ENCODE results near the gene MYO5B. TPM values are rescaled to one million over a fixed set of nuclear protein-coding genes. Genes with fewer than 3 reads are reported as not detected.
"Not testable (repeated sequence)": the region's sequence is repeated elsewhere in the genome, so short reads cannot be mapped to it uniquely, and the experiment has no call there.

Gene MYO5B
- total RNA-seq, 1 experiment from 2014 or later: 29.5 TPM

DNA sequence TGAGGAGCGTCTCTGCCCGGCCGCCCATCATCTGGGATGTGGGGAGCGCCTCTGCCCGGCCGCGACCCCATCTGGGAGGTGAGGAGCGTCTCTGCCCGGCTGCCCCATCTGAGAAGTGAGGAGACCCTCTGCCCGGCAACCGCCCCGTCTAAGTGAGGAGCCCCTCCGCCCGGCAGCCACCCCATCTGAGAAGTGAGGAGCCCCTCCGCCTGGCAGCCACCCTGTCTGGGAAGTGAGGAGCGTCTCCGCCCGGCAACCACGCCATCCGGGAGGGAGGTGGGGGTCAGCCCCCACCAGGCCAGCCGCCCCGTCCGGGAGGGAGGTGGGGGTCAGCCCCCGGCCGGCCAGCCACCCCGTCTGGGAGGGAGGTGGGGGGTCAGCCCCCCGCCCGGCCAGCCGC lies 395.1 kb downstream of the MYO5B start:
- not testable (repeated sequence) for DNase-seq (ENCODE audit: low spot score)

- no peak for DNase-seq (ENCODE audit: low spot score)
These were observed 396.9 kb downstream of the MYO5B start for GRCh38 chr18:49798001-49798400.

- DNase-seq (ENCODE audit: low spot score): no peak
These were observed 399.1 kb downstream of the MYO5B start for GRCh38 chr18:49795612-49796552.

DNA sequence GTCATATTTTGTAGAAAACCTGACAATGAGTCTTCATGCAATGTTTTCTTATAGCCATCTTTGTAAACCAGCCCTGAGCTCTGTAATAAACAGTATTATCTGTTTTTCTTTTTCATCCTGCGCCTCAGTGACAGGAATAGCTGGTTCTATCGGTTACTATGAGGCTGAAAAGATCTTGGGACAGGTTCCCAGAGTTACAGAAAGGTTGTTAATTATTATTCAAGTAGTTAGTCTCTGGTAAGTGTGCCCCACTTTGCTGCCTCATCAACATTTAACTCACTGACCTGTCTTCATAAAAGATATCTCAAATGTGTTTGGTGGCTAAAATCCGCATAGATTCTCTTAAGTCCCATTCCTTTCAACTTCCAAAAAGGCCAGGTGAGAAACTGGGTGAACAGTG lies 400.2 kb downstream of the MYO5B start:
- no peak for DNase-seq (ENCODE audit: low spot score)

DNA sequence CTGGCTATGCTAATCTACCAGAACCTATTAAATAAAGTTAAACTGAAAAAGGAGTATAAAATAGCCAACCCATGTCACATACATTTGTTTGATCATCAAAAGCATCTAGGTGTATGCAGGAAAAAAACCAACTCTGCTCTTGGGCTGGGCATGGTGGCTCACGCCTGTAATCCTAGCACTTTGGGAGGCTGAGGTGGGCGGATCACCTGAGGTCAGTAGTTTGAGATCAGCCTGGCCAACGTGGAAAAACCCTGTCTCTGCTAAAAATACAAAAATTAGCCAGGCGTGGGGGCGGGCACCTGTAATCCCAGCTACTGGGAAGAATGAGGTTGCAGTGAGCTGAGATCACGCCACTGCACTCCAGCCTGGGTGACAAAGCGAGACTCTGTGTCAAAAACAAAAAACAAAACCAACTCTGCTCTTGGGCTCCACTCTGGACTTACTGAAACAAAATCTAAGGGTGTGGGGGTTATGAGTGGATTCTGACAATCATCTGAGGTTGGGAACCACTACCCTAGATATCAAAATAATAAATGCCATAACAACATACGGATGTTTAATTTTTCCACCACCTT lies 405.3 kb downstream of the MYO5B start:
- DNase-seq (ENCODE audit: low spot score): not testable (repeated sequence)

DNA sequence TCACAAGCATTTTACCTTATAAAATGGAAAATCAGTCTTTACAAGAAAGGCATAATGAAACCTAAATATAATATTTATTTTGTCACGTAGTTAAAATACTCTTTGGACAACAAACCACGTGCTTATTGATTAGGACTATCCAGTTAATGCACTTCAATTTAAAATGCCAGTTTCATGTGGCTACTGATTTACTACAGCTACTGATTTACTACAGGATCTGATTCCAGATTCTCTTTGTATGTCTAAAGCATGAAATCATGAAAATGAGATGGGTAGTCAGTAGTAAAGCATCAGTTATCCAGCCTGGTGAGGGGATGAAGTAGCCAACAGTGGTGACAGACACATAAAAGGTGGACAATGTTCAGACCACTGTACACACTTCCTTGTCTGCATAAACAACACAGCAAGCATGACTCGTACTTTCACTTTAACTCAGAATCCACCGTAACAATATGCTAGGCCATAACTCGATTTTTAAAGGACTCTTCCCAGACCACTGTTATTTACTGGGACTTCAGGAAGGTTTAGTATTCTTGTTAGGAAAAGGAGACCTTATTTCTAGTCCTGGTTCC lies 406.5 kb downstream of the MYO5B start:
- DNase-seq (ENCODE audit: low spot score): no peak

DNA sequence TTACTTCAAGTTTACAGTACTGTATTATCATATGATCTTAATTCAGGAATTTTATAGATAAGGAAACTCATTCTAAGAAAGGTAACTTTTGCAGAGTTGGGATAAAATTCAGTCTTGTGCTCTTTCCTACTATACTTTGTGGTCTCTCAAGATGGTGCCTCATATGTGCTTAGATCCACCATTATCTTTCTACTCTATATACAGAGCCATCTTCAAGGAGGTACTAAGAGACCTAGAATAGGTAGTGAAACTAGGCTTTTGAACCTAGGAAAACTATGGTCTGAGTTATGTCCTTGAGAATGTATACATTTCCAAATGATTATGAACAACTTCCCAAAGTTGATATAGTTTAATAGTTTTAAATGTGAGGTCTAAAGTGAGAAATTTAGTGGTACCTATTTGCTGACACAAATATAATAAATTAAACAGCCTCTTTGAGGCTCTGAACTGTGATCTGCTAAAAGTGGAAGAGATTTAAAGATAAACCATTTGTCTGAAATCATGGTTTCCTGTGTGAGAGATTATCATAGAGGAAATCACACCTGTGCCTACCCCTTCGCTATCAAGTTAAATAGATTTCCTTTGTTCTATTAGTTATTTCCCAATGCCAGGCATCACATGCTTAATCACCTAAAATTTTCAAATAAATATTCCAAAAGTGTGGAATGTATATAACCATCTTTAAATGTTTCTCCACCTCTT lies 408.8 kb downstream of the MYO5B start:
- DNase-seq (ENCODE audit: low spot score): no peak

DNA sequence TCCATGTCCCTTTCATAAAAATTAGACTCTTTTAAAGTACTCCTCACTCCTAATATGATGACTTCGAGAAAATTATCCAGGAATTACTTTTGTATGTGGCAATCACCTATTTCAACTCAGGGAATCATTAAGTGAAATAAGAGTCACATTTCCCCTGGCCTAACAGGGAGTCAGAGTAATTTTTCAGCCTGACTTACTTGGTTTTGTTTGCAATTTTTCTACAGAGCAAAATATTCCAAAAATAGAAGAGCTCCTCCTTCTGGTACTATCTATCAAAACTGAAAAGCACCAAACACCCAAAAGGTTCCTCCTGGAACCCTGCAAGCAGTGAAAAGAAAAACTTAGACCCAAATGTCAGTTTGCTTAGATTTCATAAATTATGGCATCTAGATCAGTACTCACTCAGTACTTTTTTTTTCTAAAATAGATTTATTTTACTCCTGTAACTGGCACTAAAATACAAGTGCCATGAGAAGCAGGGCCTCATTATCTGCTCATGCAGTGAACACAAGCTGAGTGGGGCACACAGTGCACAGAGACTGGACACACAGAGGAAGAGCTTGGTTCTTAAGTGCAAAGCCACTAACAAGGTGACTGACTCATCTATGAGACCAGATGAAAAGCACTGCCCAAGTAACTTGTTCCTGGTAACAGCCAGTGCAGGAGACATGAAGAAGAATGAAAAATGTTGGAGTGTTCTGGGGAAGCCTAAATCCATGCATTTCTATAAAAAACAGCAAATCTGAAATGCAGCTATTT lies 410.3 kb downstream of the MYO5B start:
- no peak for DNase-seq (ENCODE audit: low spot score)

DNA sequence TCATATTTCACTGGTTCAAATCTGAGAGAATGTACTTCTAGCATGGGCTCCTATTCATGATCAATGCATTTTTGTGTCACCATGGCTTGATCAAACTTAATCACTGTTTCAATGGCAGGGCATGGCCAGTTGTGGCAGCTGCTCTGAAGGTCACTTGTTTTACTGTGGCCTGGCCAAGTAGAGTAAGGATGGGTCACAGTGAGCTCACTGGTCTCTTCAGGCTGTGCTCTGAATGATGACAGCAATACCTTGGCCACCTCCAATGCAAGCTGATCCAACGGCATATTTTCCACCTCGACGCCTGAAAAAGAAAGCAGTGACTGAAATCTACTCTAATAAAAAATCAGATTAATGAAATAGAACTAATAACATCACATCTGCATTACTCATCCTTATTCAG lies 411.3 kb downstream of the MYO5B start:
- DNase-seq (ENCODE audit: low spot score): not testable (repeated sequence)

- DNase-seq (ENCODE audit: low spot score): peak; percentile 42
These were observed 416.0 kb downstream of the MYO5B start for GRCh38 chr18:49778826-49779465.

Other genes with a start within 250 kb of the MYO5B start
- 0.24 and 0.86 TPM in 2 replicates for gene CFAP53, start 71.3 kb upstream of the MYO5B start, total RNA-seq (2014; rRNA removed; shearing (Covaris generic))
- 18.1 and 19.9 TPM in 2 replicates for gene MBD1, start 86.4 kb upstream of the MYO5B start, total RNA-seq (2014; rRNA removed; shearing (Covaris generic))
- 11.4 and 19.4 TPM in 2 replicates for gene CXXC1, start 92.5 kb upstream of the MYO5B start, total RNA-seq (2014; rRNA removed; shearing (Covaris generic))
- gene SKA1, start 179.9 kb upstream of the MYO5B start, total RNA-seq (2014; rRNA removed; shearing (Covaris generic)): 21.8 and 35.1 TPM in 2 replicates